Thyroid gland (tissue), 4 donors: ENCODE measurements around the gene AHRR.

Experiments
- CTCF ChIP-seq, 6 experiments: fragments of 200-600 bp in 3 of 6; fragments of 450-650 bp in 3 of 6; sonication (generic) in 3 of 6; IDR thresholded peaks; one replicate each; pipeline ENCODE4 v1.5.1; 2016 to 2019; ENCODE audit warnings: antibody characterized with exemption in 6 of 6, mild to moderate bottlenecking in 2 of 6, inconsistent platforms in 1 of 6, moderate library complexity in 1 of 6
- POLR2A ChIP-seq, 2 donors: fragments of 450-650 bp; IDR thresholded peaks; one replicate each; pipeline ENCODE4 v1.6.1; 2017; ENCODE audit warnings: antibody characterized with exemption in 2 of 2, mild to moderate bottlenecking in 2 of 2, moderate library complexity in 1 of 2

GRCh38 chr5:475704-476101 is 154.2 kb downstream of the AHRR start:
- TF ChIP-seq CTCF (IDR thresholded peaks at IDR 0.05) (no peak), POLR2A (IDR thresholded peaks at IDR 0.05) (no peak)
